Body of pancreas (tissue), 4 donors: ENCODE measurements around the gene TRPM2. TPM values are rescaled to one million over a fixed set of nuclear protein-coding genes. Genes with fewer than 3 reads are reported as not detected.

Source experiments
- ATAC-seq: fragments of 150-250 bp; one replicate; pipeline ENCODE4 v1.9.1; 2016
- DNase-seq, 4 donors: peaks; one replicate each; pipeline ENCODE4 v3.0.0-alpha.2; 2019
- H3K27ac ChIP-seq, 4 donors: fragments of 200-600 bp; sonication (generic); 1 replicate in 3 of 4; 2 replicates in 1 of 4; pipeline versions ENCODE4 v1.5.1 to v1.6.1; 2016 to 2019; ENCODE audit warnings: mild to moderate bottlenecking in 1 of 4, mixed read lengths in 1 of 4, moderate library complexity in 1 of 4
- H3K27me3 ChIP-seq, 2 donors: fragments of 200-600 bp; sonication (generic); one replicate each; pipeline ENCODE4 v1.6.0; 2016; ENCODE audit warnings: mild to moderate bottlenecking in 1 of 2
- H3K36me3 ChIP-seq, 2 donors: fragments of 200-600 bp; sonication (generic); replicated peaks in 1 of 2; 2 replicates each; pipeline ENCODE4 v1.5.1; 2016; ENCODE audit warnings: low read depth in 2 of 2; ENCODE audit not compliant: insufficient read depth in 1 of 2
- H3K4me1 ChIP-seq: fragments of 200-600 bp; sonication (generic); one replicate; pipeline ENCODE4 v1.6.0; 2016
- H3K4me3 ChIP-seq, 2 donors: fragments of 200-600 bp; sonication (generic); 1 replicate in 1 of 2; 2 replicates in 1 of 2; pipeline ENCODE4 v1.5.1; 2016 to 2019
- H3K9me3 ChIP-seq, 3 donors: fragments of 200-600 bp; sonication (generic); 1 replicate in 2 of 3; 2 replicates in 1 of 3; pipeline ENCODE4 v1.5.1; 2016
- CTCF ChIP-seq, 7 experiments: fragments of 450-650 bp in 4 of 7; fragments of 200-600 bp in 3 of 7; sonication (generic) in 3 of 7; IDR thresholded peaks; one replicate each; pipeline ENCODE4 v1.5.1; 2016 to 2019; ENCODE audit warnings: antibody characterized with exemption in 7 of 7
- POLR2A ChIP-seq, 3 donors: fragments of 450-650 bp; IDR thresholded peaks; one replicate each; pipeline ENCODE4 v1.6.1; 2016; ENCODE audit warnings: antibody characterized with exemption in 3 of 3, mild to moderate bottlenecking in 2 of 3
- WGBS, 2 donors: methylation state at CpG; one replicate each; pipeline ENCODE4 v1.1.5; 2017; 5-methylcytosine and 5-hydroxymethylcytosine counted together
- intact Hi-C: fragments of 100-400 bp; cut with DNase I; formaldehyde crosslinking; loops from one replicate; pipeline ENCODE4 v1.15.1; 2023
- total RNA-seq, 2 donors: library from RNA; depleted of rRNA; stranded (reverse); fragments of >200 nt; gene quantifications; one replicate each; pipeline ENCODE4 v1.1.0, GENCODE V29; 2016

The TRPM2 gene
- total RNA-seq, 2 donors from 2014 or later: 2.1 to 2.3 TPM

GRCh38 chr21:44482581-44483287, 129.3 kb downstream of the TRPM2 start:
- 58 to 61% methylated on average over 13 to 14 of the region's 14 CpGs for WGBS, 2 donors
- intact Hi-C loops: no loop called here
- no peaks in the 10 kb centered on the region for H3K27me3 ChIP-seq
- H3K36me3 ChIP-seq: no peaks in the 10 kb centered on the region
- ATAC-seq (no peak), DNase-seq (peak in 1 of 4 donors; percentile 19)
- H3K9me3 ChIP-seq: no peaks in the 10 kb centered on the region
- TF ChIP-seq CTCF (IDR thresholded peaks at IDR 0.05) (no peak), POLR2A (IDR thresholded peaks at IDR 0.05) (no peak)
- peaks cover 8% of the 10 kb centered on the region for H3K4me1 ChIP-seq
- H3K4me3 ChIP-seq: no peak overlapping the region
- H3K27ac ChIP-seq: no peak overlapping the region

GRCh38 chr21:44483288-44484237, 130.1 kb downstream of the TRPM2 start:
- no peak overlapping the region for H3K27ac ChIP-seq
- ATAC-seq: no peak
- H3K9me3 ChIP-seq: no peaks in the 10 kb centered on the region
- no peaks in the 10 kb centered on the region for H3K36me3 ChIP-seq
- H3K4me1 ChIP-seq: peaks cover 8% of the 10 kb centered on the region
- H3K27me3 ChIP-seq: no peaks in the 10 kb centered on the region
- intact Hi-C loops: no loop called here
- H3K4me3 ChIP-seq: no peak overlapping the region
- TF ChIP-seq POLR2A (IDR thresholded peaks at IDR 0.05): no peak
- no peak for TF ChIP-seq CTCF (IDR thresholded peaks at IDR 0.05)
- WGBS, 2 donors: 77 to 81% methylated on average over 26 to 28 of the region's 28 CpGs
- DNase-seq: no peak

- Histone ChIP-seq H3K27ac (no peak overlapping the region), H3K27me3 (no peaks in the 10 kb centered on the region), H3K4me1 (peaks cover 8% of the 10 kb centered on the region), H3K9me3 (no peaks in the 10 kb centered on the region), H3K4me3 (no peak overlapping the region), H3K36me3 (no peaks in the 10 kb centered on the region)
- 77 to 84% methylated on average over 23 to 24 of the region's 43 CpGs for WGBS, 2 donors
- ATAC-seq (no peak), DNase-seq (no peak)
- intact Hi-C loops: no loop called here
- TF ChIP-seq POLR2A (IDR thresholded peaks at IDR 0.05): no peak
- TF ChIP-seq CTCF (IDR thresholded peaks at IDR 0.05): no peak
Measured at GRCh38 chr21:44484498-44485253, 131.3 kb downstream of the TRPM2 start.

- H3K27ac ChIP-seq: no peak overlapping the region
- TF ChIP-seq CTCF (IDR thresholded peaks at IDR 0.05) (no peak), POLR2A (IDR thresholded peaks at IDR 0.05) (no peak)
- H3K4me3 ChIP-seq: no peak overlapping the region
- H3K4me1 ChIP-seq: peaks cover 8% of the 10 kb centered on the region
- WGBS, 2 donors: 79% methylated on average over 25 of the region's 25 CpGs
- DNase-seq: no peak
- H3K36me3 ChIP-seq: no peaks in the 10 kb centered on the region
- no peak for ATAC-seq
- H3K27me3 ChIP-seq: no peaks in the 10 kb centered on the region
- intact Hi-C loops: no loop called here
- no peaks in the 10 kb centered on the region for H3K9me3 ChIP-seq
Measured at GRCh38 chr21:44485254-44485793, 131.9 kb downstream of the TRPM2 start.
